GM23338 (cell line): ENCODE results near the gene OR2A5. TPM values are rescaled to one million over a fixed set of nuclear protein-coding genes. Genes with fewer than 3 reads are reported as not detected.

ENCODE experiments used
- ATAC-seq: fragments of 200-7000 bp; cut with Tn5 transposase; 3 replicates; pipeline ENCODE4 v1.9.1; 2020
- DNase-seq: peaks from one replicate; pipeline ENCODE4 v3.0.0-alpha.2; 2015; ENCODE audit warnings: low spot score
- H2AFZ ChIP-seq: fragments of 200-600 bp; sonication (generic); 2 replicates; pipeline ENCODE4 v1.8.0; 2016; ENCODE audit warnings: antibody characterized with exemption, mild to moderate bottlenecking, moderate library complexity
- H3F3A ChIP-seq: fragments of 200-600 bp; sonication (generic); replicated peaks from 2 replicates; pipeline ENCODE4 v1.8.0; 2017; ENCODE audit warnings: antibody characterized with exemption, mixed run types, low read depth
- H3K27ac ChIP-seq: fragments of 200-600 bp; sonication (generic); 2 replicates; pipeline ENCODE4 v1.6.1; 2016; ENCODE audit warnings: low read depth
- H3K27me3 ChIP-seq: fragments of 200-600 bp; sonication (generic); 2 replicates; pipeline ENCODE4 v1.8.0; 2016; ENCODE audit warnings: mild to moderate bottlenecking, mixed run types, moderate library complexity; ENCODE audit not compliant: insufficient read depth
- H3K36me3 ChIP-seq: fragments of 200-600 bp; sonication (generic); 2 replicates; pipeline ENCODE4 v1.8.0; 2016; ENCODE audit warnings: mild to moderate bottlenecking; ENCODE audit not compliant: insufficient read depth
- H3K4me1 ChIP-seq: fragments of 200-600 bp; sonication (generic); 2 replicates; pipeline ENCODE4 v1.8.0; 2016; ENCODE audit warnings: mild to moderate bottlenecking, moderate library complexity; ENCODE audit not compliant: insufficient read depth
- H3K4me2 ChIP-seq: fragments of 200-600 bp; sonication (generic); 2 replicates; pipeline ENCODE4 v1.7.1; 2017; ENCODE audit warnings: mixed run types
- H3K4me3 ChIP-seq: fragments of 200-600 bp; sonication (generic); 2 replicates; pipeline ENCODE4 v1.6.1; 2016; ENCODE audit warnings: mixed run types
- H3K79me2 ChIP-seq: fragments of 200-600 bp; sonication (generic); replicated peaks from 2 replicates; pipeline ENCODE4 v1.8.0; 2017; ENCODE audit warnings: mild to moderate bottlenecking; ENCODE audit not compliant: insufficient read depth
- H3K9me2 ChIP-seq: fragments of 200-600 bp; sonication (generic); 2 replicates; pipeline ENCODE4 v1.8.0; 2017; ENCODE audit not compliant: insufficient read depth
- H4K20me1 ChIP-seq: fragments of 200-600 bp; sonication (generic); replicated peaks from 2 replicates; pipeline ENCODE4 v1.8.0; 2017; ENCODE audit warnings: mild to moderate bottlenecking; ENCODE audit not compliant: insufficient read depth
- H3K27ac Mint-ChIP-seq: 2 replicates; pipeline ENCODE4 v1.8.0; 2020; ENCODE audit warnings: inconsistent platforms, mild to moderate bottlenecking, moderate library complexity, mixed read lengths
- H3K27me3 Mint-ChIP-seq: 3 replicates; pipeline ENCODE4 v1.8.0; 2022; ENCODE audit warnings: low read depth, mild to moderate bottlenecking, moderate library complexity, mixed read lengths, inconsistent platforms; ENCODE audit not compliant: insufficient read depth, poor library complexity
- H3K36me3 Mint-ChIP-seq: 3 replicates; pipeline ENCODE4 v1.8.0; 2021; ENCODE audit warnings: low read depth, mild to moderate bottlenecking, inconsistent platforms, moderate library complexity, mixed read lengths
- H3K4me1 Mint-ChIP-seq: 3 replicates; pipeline ENCODE4 v1.8.0; 2020; ENCODE audit warnings: mild to moderate bottlenecking, inconsistent platforms, mixed read lengths
- H3K4me3 Mint-ChIP-seq: 3 replicates; pipeline ENCODE4 v1.8.0; 2021; ENCODE audit warnings: moderate library complexity, mild to moderate bottlenecking, inconsistent platforms, mixed read lengths
- H3K9me3 Mint-ChIP-seq: 3 replicates; pipeline ENCODE4 v1.8.0; 2020; ENCODE audit warnings: moderate library complexity, mild to moderate bottlenecking, inconsistent platforms, mixed read lengths
- CREB1 ChIP-seq: fragments of 250-450 bp; sonication (Bioruptor Pico); IDR thresholded peaks from 2 replicates; pipeline ENCODE4 v1.5.0; 2020; ENCODE audit warnings: low read depth, mild to moderate bottlenecking, moderate library complexity
- CTCF ChIP-seq, 2 experiments: fragments of 200-600 bp in 1 of 2; sonication (generic) in 1 of 2; conservative IDR thresholded peaks; 2 replicates each; pipeline versions ENCODE4 v1.5.1 to v1.6.1; 2016 to 2017; ENCODE audit warnings: antibody characterized with exemption in 2 of 2, low read depth in 2 of 2, mild to moderate bottlenecking in 2 of 2, moderate library complexity in 1 of 2
- ETS1 ChIP-seq: IDR thresholded peaks from 2 replicates; pipeline ENCODE4 v1.6.1; 2016; ENCODE audit warnings: antibody characterized with exemption
- EZH2 ChIP-seq: fragments of 200-600 bp; sonication (generic); IDR thresholded peaks from one replicate; pipeline ENCODE4 v1.8.0; 2017; ENCODE audit warnings: antibody characterized with exemption, mild to moderate bottlenecking, low read depth; ENCODE audit not compliant: unreplicated experiment
- EZH2phosphoT487 ChIP-seq: fragments of 200-600 bp; sonication (generic); IDR thresholded peaks from one replicate; pipeline ENCODE4 v1.8.1; 2018; ENCODE audit warnings: antibody characterized with exemption; ENCODE audit not compliant: unreplicated experiment
- JUNB ChIP-seq: IDR thresholded peaks from one replicate; pipeline ENCODE4 v1.6.1; 2016; ENCODE audit warnings: antibody characterized with exemption; ENCODE audit not compliant: unreplicated experiment
- NANOG ChIP-seq: IDR thresholded peaks from 2 replicates; pipeline ENCODE4 v1.6.1; 2016; ENCODE audit warnings: antibody characterized with exemption, borderline replicate concordance
- POLR2AphosphoS5 ChIP-seq: IDR thresholded peaks from 2 replicates; pipeline ENCODE4 v1.6.1; 2016; ENCODE audit warnings: antibody characterized with exemption, low read depth
- REST ChIP-seq: IDR thresholded peaks from one replicate; pipeline ENCODE4 v1.6.1; 2018; ENCODE audit warnings: antibody characterized with exemption; ENCODE audit not compliant: unreplicated experiment
- STAT1 ChIP-seq: IDR thresholded peaks from one replicate; pipeline ENCODE4 v1.6.1; 2016; ENCODE audit warnings: antibody characterized with exemption; ENCODE audit not compliant: unreplicated experiment
- ZNF114 ChIP-seq: fragments of 250-450 bp; sonication (Bioruptor Pico); IDR thresholded peaks from 2 replicates; pipeline ENCODE4 v1.5.0; 2020; ENCODE audit warnings: mild to moderate bottlenecking, moderate library complexity
- ZNF331 ChIP-seq: fragments of 250-450 bp; sonication (Bioruptor Pico); IDR thresholded peaks from 2 replicates; pipeline ENCODE4 v1.5.0; 2020; ENCODE audit warnings: low read depth, mild to moderate bottlenecking, moderate library complexity
- ZNF462 ChIP-seq: fragments of 250-450 bp; sonication (Bioruptor Pico); IDR thresholded peaks from 2 replicates; pipeline ENCODE4 v1.5.0; 2020; ENCODE audit warnings: mild to moderate bottlenecking, moderate library complexity
- polyA plus RNA-seq: library from polyadenylated mRNA; unstranded; fragments of >200 nt; fragmentation: Nextera tagmentation; extraction: Ambion mirVana; gene quantifications from 2 replicates; pipeline ENCODE4 v1.2.1, GENCODE V29; 2016
- total RNA-seq: library from RNA; depleted of rRNA; stranded (reverse); fragments of >200 nt; shearing (Covaris generic); gene quantifications from 2 replicates; pipeline ENCODE4 v1.2.3, GENCODE V29; 2014

OR2A5 gene
- total and polyA plus RNA-seq, 2 experiments from 2014 or later: not detected

- DNase-seq (no peak), ATAC-seq (no peak)
- Histone ChIP-seq H3K27me3 (no peaks in the 10 kb centered on the region), H3K36me3 (peaks cover 4% of the 10 kb centered on the region), H3K79me2 (no peaks in the 10 kb centered on the region), H3K4me1 (no peaks in the 10 kb centered on the region), H3K9me2 (peaks cover 6% of the 10 kb centered on the region; the same call in 1 of the 2 replicates), H4K20me1 (no peaks in the 10 kb centered on the region), H2AFZ (no peak overlapping the region), H3K4me2 (no peak overlapping the region), H3F3A (no peaks in the 10 kb centered on the region), H3K4me3 (no peak overlapping the region), H3K27ac (no peak overlapping the region)
- Mint-ChIP-seq H3K4me1 (no peaks in the 10 kb centered on the region), H3K9me3 (peaks cover 37% of the 10 kb centered on the region), H3K27me3 (no peaks in the 10 kb centered on the region), H3K27ac (no peak overlapping the region), H3K4me3 (no peak overlapping the region), H3K36me3 (peaks cover 20% of the 10 kb centered on the region; the same call in 2 of the 3 replicates)
- TF ChIP-seq JUNB (no peak), EZH2 (no peak), ZNF114 (CRISPR knock-in tag) (no peak), REST (no peak), STAT1 (no peak), ZNF331 (CRISPR knock-in tag) (no peak), EZH2phosphoT487 (no peak), ETS1 (no peak), ZNF462 (CRISPR knock-in tag) (no peak), CREB1 (CRISPR knock-in tag) (no peak), POLR2AphosphoS5 (no peak), CTCF (conservative IDR thresholded peaks at IDR 0.05; ENCODE audit: low read depth in 2 of 2) (no peak), NANOG (no peak)
These were observed 42.1 kb upstream of the OR2A5 start for GRCh38 chr7:144006692-144007042.
